Stomach (tissue), 9 donors: Measurements from ENCODE around the gene PRKRIP1. TPM values are rescaled to one million over a fixed set of nuclear protein-coding genes. Genes with fewer than 3 reads are reported as not detected.
A peak's percentile ranks its signal among the peaks of the same experiment; 100 is the strongest.

Experiments used
- DNase-seq, 2 donors: peaks; one replicate each; pipeline versions ENCODE4 v3.0.0 to v3.0.0-alpha.2; 2013 to 2019
- H3K27ac ChIP-seq, 5 donors: fragments of 200-600 bp in 4 of 5; sonication (generic) in 4 of 5; one replicate each; pipeline ENCODE4 v1.5.1; 2013 to 2019; ENCODE audit warnings: mild to moderate bottlenecking in 1 of 5, moderate library complexity in 1 of 5
- H3K27me3 ChIP-seq, 3 donors: fragments of 200-600 bp; sonication (generic); one replicate each; pipeline ENCODE4 v1.5.1; 2017 to 2019; ENCODE audit warnings: mixed run types in 1 of 3
- H3K36me3 ChIP-seq, 4 donors: fragments of 200-600 bp; sonication (generic); 1 replicate in 3 of 4; 2 replicates in 1 of 4; pipeline ENCODE4 v1.5.1; 2016 to 2019
- H3K4me1 ChIP-seq, 4 donors: fragments of 200-600 bp; sonication (generic); one replicate each; pipeline ENCODE4 v1.5.1; 2016 to 2019
- H3K4me3 ChIP-seq, 4 donors: fragments of 200-600 bp; sonication (generic) in 3 of 4; one replicate each; pipeline ENCODE4 v1.5.1; 2016 to 2019; ENCODE audit warnings: mild to moderate bottlenecking in 1 of 4
- H3K9me3 ChIP-seq, 4 donors: fragments of 200-600 bp; sonication (generic); one replicate each; pipeline ENCODE4 v1.5.1; 2016 to 2019
- EP300 ChIP-seq: sonication (generic); formaldehyde crosslinking; IDR thresholded peaks from one replicate; pipeline ENCODE4 v1.6.1; 2017; ENCODE audit warnings: antibody characterized with exemption
- POLR2A ChIP-seq, 4 donors: fragments of 450-650 bp; IDR thresholded peaks; one replicate each; pipeline ENCODE4 v1.6.1; 2016; ENCODE audit warnings: antibody characterized with exemption in 4 of 4, control low read depth in 2 of 4, mild to moderate bottlenecking in 1 of 4, moderate library complexity in 1 of 4
- POLR2AphosphoS5 ChIP-seq, 3 donors: sonication (generic); formaldehyde crosslinking; IDR thresholded peaks; one replicate each; pipeline ENCODE4 v1.6.1; 2016; ENCODE audit warnings: antibody characterized with exemption in 3 of 3
- WGBS, 5 donors: extraction: QIAGEN DNeasy Blood & Tissue Kit in 3 of 5; methylation state at CpG; one replicate each; pipeline versions ENCODE4 v1.1.5 to v1.1.7; 2013 to 2018; 5-methylcytosine and 5-hydroxymethylcytosine counted together
- intact Hi-C: fragments of 100-400 bp; cut with DNase I; formaldehyde crosslinking; loops from one replicate; pipeline ENCODE4 v1.15.1; 2023; ENCODE audit warnings: low total_unique reads
- polyA plus RNA-seq, 3 donors: library from polyadenylated mRNA; stranded (reverse); fragments of 200-250 nt; gene quantifications; one replicate each; pipeline ENCODE4 v1.2.3, GENCODE V29; 2013
- total RNA-seq, 5 donors: library from RNA; depleted of rRNA; stranded (reverse); fragments of >200 nt; gene quantifications; one replicate each; pipeline versions ENCODE4 v1.1.0 to v1.2.3, GENCODE V29; 2014 to 2016
- TF ChIP-seq, protein P1 (sequence below), 7 experiments: fragments of 450-650 bp in 4 of 7; fragments of 200-600 bp in 3 of 7; sonication (generic) in 3 of 7; IDR thresholded peaks; one replicate each; pipeline ENCODE4 v1.5.1; 2016 to 2019; ENCODE audit warnings: antibody characterized with exemption in 7 of 7, control low read depth in 2 of 7, mild to moderate bottlenecking in 1 of 7
- donor health status: healthy with polysubstance abuse.
- donor health status: Bipolar disorder and iron deficiency.
- donor health status: healthy.

PRKRIP1 gene
- total and polyA plus RNA-seq, 8 donors: 23.5 to 92.7 (median 30.0) TPM

DNA sequence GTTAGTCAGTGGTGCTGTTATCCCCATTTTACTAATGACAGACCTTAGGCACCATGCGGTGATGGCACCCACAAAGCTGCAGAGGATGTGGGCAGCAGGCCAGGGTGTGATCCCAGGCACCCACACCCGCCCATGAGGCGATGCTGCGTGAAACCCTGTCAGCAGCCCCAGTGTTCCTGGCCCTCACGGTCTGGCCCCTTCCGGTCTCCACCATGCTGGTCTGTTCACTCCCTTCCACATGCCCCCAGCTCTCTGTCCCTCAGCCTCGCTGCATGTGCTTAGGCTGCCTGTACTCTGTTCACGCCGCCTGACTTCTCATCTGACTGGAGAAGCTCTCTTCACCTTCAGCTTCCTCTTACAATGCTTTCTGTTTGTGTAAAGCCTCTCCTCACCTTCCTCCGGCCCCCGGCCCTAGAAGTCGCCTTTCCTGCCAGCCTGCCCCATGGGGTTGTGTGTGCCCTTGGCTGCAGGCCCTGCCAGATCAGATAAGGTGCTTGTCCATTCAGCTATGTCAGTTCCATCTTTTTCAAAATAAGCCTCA, 19.6 kb downstream of the PRKRIP1 start:
- Histone ChIP-seq H3K27me3 (no peaks in the 10 kb centered on the region), H3K4me1 (peaks cover 0 to 19% (median 7%) of the 10 kb centered on the region in 4 donors), H3K27ac (peak overlapping the region; percentile 22 to 71 (median 39)), H3K4me3 (no peak overlapping the region), H3K9me3 (no peaks in the 10 kb centered on the region), H3K36me3 (peaks cover 27 to 100% (median 97%) of the 10 kb centered on the region in 4 donors)
- TF ChIP-seq POLR2AphosphoS5 (IDR thresholded peaks at IDR 0.05): no peak
- TF ChIP-seq, protein P1, sequence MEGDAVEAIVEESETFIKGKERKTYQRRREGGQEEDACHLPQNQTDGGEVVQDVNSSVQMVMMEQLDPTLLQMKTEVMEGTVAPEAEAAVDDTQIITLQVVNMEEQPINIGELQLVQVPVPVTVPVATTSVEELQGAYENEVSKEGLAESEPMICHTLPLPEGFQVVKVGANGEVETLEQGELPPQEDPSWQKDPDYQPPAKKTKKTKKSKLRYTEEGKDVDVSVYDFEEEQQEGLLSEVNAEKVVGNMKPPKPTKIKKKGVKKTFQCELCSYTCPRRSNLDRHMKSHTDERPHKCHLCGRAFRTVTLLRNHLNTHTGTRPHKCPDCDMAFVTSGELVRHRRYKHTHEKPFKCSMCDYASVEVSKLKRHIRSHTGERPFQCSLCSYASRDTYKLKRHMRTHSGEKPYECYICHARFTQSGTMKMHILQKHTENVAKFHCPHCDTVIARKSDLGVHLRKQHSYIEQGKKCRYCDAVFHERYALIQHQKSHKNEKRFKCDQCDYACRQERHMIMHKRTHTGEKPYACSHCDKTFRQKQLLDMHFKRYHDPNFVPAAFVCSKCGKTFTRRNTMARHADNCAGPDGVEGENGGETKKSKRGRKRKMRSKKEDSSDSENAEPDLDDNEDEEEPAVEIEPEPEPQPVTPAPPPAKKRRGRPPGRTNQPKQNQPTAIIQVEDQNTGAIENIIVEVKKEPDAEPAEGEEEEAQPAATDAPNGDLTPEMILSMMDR (IDR thresholded peaks at IDR 0.05): no peak
- no peak for TF ChIP-seq POLR2A (IDR thresholded peaks at IDR 0.05)
- no peak for TF ChIP-seq EP300
- intact Hi-C loops: no loop called here
- WGBS, 5 donors: 64 to 76% (median 69%) methylated on average over 12 of the region's 12 CpGs
- peak in 1 of 2 donors; percentile 28 for DNase-seq

DNA sequence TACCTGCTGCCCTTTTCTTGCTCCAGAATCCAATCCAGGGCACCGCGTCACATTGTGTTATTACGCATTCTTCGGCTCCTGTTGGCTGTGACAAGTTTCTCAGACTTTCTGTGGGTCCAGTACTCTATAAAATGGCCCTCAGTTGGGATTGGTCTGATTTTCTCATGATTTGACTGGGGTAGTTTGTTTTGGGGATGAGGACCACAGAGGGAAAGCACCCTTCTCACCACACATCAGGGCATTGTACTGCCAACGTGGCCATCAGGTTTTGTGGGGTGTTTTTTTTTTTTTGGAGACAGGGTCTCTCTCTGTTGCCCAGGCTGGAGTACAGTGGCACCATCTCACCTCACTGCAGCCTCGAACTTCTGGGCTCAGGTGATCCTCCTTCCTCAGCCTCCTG, 20.2 kb downstream of the PRKRIP1 start:
- TF ChIP-seq EP300: no peak
- intact Hi-C loops: no loop called here
- H3K4me1 ChIP-seq: peaks cover 0 to 22% (median 7%) of the 10 kb centered on the region in 4 donors
- H3K4me3 ChIP-seq: no peak overlapping the region
- WGBS, 5 donors: 88 to 95% (median 91%) methylated on average over 6 of the region's 6 CpGs
- no peak for DNase-seq
- no peaks in the 10 kb centered on the region for H3K27me3 ChIP-seq
- H3K27ac ChIP-seq: peak overlapping the region in 3 of 5 donors; percentile 39 to 71 (median 57)
- peaks cover 30 to 100% (median 97%) of the 10 kb centered on the region in 4 donors for H3K36me3 ChIP-seq
- H3K9me3 ChIP-seq: no peaks in the 10 kb centered on the region

DNA sequence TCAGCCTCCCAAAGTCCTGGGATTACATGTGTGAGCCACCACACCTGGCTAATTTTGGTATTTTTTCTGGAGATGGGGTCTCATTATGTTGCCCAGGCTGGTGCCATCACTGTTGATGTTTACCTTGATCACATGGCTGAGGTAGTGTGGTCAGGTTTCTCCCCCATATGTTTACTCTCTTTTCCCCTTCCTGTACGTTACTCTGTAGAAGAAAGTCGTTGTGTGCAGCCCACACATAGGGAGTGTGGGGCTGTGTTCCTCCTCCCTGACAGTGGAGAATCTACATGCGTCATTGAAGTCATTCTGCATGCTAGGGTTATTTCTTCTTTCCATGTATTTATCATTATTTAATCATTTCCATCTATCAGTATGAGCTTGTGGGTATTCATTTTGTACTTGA, 20.9 kb downstream of the PRKRIP1 start:
- Histone ChIP-seq H3K36me3 (peaks cover 30 to 99% (median 97%) of the 10 kb centered on the region in 4 donors), H3K4me3 (no peak overlapping the region), H3K27me3 (no peaks in the 10 kb centered on the region), H3K4me1 (peaks cover 0 to 24% (median 7%) of the 10 kb centered on the region in 4 donors), H3K27ac (no peak overlapping the region), H3K9me3 (no peaks in the 10 kb centered on the region)
- no peak for DNase-seq
- 62 to 81% (median 72%) methylated on average over 3 of the region's 3 CpGs for WGBS, 5 donors
- TF ChIP-seq POLR2A (IDR thresholded peaks at IDR 0.05): no peak
- TF ChIP-seq, protein P1 (IDR thresholded peaks at IDR 0.05): no peak
- TF ChIP-seq POLR2AphosphoS5 (IDR thresholded peaks at IDR 0.05): no peak
- TF ChIP-seq EP300: no peak
- intact Hi-C loops: no loop called here

DNA sequence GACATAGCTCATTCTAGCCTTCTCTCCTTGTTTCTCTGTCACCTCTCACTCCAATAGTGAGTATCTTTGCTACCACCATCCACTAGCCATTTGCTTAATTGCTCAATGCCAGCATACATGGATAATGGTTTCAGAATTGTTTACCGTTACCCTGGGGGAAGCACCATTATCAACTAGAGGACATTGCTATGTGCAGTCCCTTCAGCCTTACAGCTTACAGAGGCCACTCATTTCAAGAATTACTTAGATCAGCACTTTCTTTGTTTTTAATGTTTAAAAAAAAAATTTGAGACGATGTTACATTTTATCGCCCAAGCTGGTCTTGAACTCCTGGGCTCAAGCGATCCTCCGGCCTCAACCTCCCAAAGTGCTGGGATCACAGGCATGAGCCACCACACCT, 22.4 kb downstream of the PRKRIP1 start:
- WGBS, 5 donors: 90 to 96% (median 94%) methylated on average over 5 of the region's 5 CpGs
- H3K4me3 ChIP-seq: no peak overlapping the region
- H3K9me3 ChIP-seq: no peaks in the 10 kb centered on the region
- intact Hi-C loops: no loop called here
- H3K36me3 ChIP-seq: peaks cover 30 to 99% (median 95%) of the 10 kb centered on the region in 4 donors
- DNase-seq: no peak
- TF ChIP-seq POLR2A (IDR thresholded peaks at IDR 0.05) (no peak), POLR2AphosphoS5 (IDR thresholded peaks at IDR 0.05) (no peak), EP300 (no peak)
- TF ChIP-seq, protein P1 (IDR thresholded peaks at IDR 0.05): no peak
- H3K27me3 ChIP-seq: no peaks in the 10 kb centered on the region
- peaks cover 0 to 19% (median 2%) of the 10 kb centered on the region in 4 donors for H3K4me1 ChIP-seq
- no peak overlapping the region for H3K27ac ChIP-seq

DNA sequence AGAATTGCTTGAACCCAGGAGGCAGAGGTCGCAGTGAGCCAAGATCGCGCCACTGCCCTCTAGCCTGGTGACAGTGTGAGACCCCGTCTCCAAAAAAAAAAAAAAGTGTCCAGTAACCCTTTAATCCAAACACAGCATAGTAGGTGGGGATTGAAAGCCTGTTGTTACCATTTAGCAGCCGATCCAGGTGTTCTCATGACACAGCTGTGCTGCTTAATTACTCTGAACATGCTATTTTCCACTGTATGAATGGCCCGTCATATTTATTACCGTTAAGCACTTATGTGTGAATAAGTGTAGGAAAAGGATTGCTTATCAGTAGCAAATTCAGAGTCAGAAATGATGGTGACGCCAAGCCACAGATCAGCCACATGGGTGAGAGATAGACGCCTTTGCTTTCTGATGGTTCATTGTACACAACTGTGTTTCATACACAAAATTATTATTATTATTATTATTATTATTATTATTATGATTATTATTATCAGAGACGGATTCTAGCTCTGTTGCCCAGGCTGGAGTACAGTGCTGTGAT, 25.6 kb downstream of the PRKRIP1 start:
- DNase-seq: no peak
- WGBS, 5 donors: 85 to 94% (median 91%) methylated on average over 10 of the region's 10 CpGs
- H3K4me3 ChIP-seq: no peak overlapping the region
- H3K4me1 ChIP-seq: peaks cover 0 to 23% (median 3%) of the 10 kb centered on the region in 4 donors
- H3K36me3 ChIP-seq: peaks cover 38 to 97% (median 95%) of the 10 kb centered on the region in 4 donors
- intact Hi-C loops: no loop called here
- TF ChIP-seq, protein P1 (IDR thresholded peaks at IDR 0.05): no peak
- TF ChIP-seq EP300: no peak
- no peak for TF ChIP-seq POLR2A (IDR thresholded peaks at IDR 0.05)
- no peak for TF ChIP-seq POLR2AphosphoS5 (IDR thresholded peaks at IDR 0.05)
- no peaks in the 10 kb centered on the region for H3K9me3 ChIP-seq
- H3K27me3 ChIP-seq: no peaks in the 10 kb centered on the region
- H3K27ac ChIP-seq: no peak overlapping the region
